Keratinocyte (primary cell): ENCODE results near the gene TAF4B. TPM values are rescaled to one million over a fixed set of nuclear protein-coding genes. Genes with fewer than 3 reads are reported as not detected.

Source experiments
- DNase-seq: peaks from one replicate; pipeline ENCODE4 v3.0.0-alpha.2; 2011; ENCODE audit warnings: low read depth, missing footprints, low spot score
- FAIRE-seq: peaks from 2 replicates; lab custom pipeline; 2011; peaks lifted over from hg19 to GRCh38; lab: Jason Lieb, UNC
- H2AFZ ChIP-seq: 2 replicates; pipeline ENCODE4 v1.6.0; 2012; ENCODE audit warnings: low read length, control low read depth, inconsistent platforms; ENCODE audit not compliant: control insufficient read depth
- H3K27ac ChIP-seq: 2 replicates; pipeline ENCODE4 v1.5.1; 2011; ENCODE audit warnings: low read length; ENCODE audit not compliant: control insufficient read depth, insufficient read depth
- H3K27me3 ChIP-seq: 3 replicates; pipeline ENCODE4 v1.6.0; 2011; ENCODE audit warnings: low read length; ENCODE audit not compliant: control insufficient read depth, insufficient read depth; ENCODE audit errors: extremely low read depth
- H3K36me3 ChIP-seq, 2 experiments: 2 replicates in 1 of 2; 3 replicates in 1 of 2; pipeline ENCODE4 v1.5.1; 2011; ENCODE audit warnings: low read length in 2 of 2, mild to moderate bottlenecking in 1 of 2; ENCODE audit not compliant: control insufficient read depth in 2 of 2, insufficient read depth in 2 of 2; ENCODE audit errors: extremely low read depth in 1 of 2
- H3K4me1 ChIP-seq: 3 replicates; pipeline ENCODE4 v1.5.1; 2011; ENCODE audit warnings: low read length; ENCODE audit not compliant: control insufficient read depth, insufficient read depth; ENCODE audit errors: extremely low read depth
- H3K4me2 ChIP-seq: 3 replicates; pipeline ENCODE4 v1.6.0; 2011; ENCODE audit warnings: low read depth, low read length; ENCODE audit not compliant: control insufficient read depth, insufficient read depth; ENCODE audit errors: extremely low read depth
- H3K4me3 ChIP-seq, 3 experiments: fragments of 200-600 bp in 1 of 3; sonication (generic) in 1 of 3; 2 replicates in 2 of 3; 3 replicates in 1 of 3; pipeline ENCODE4 v1.5.1; 2011 to 2016; ENCODE audit warnings: low read length in 3 of 3, mild to moderate bottlenecking in 3 of 3, control low read depth in 2 of 3, inconsistent platforms in 1 of 3, low read depth in 1 of 3, mixed read lengths in 1 of 3, mixed run types in 1 of 3, moderate library complexity in 1 of 3; ENCODE audit not compliant: control insufficient read depth in 2 of 3, insufficient read depth in 2 of 3; ENCODE audit errors: extremely low read depth in 1 of 3
- H3K79me2 ChIP-seq: 2 replicates; pipeline ENCODE4 v1.6.0; 2012; ENCODE audit warnings: low read length; ENCODE audit not compliant: control insufficient read depth, insufficient read depth
- H3K9ac ChIP-seq: 3 replicates; pipeline ENCODE4 v1.6.0; 2011; ENCODE audit warnings: low read length; ENCODE audit not compliant: control insufficient read depth, insufficient read depth; ENCODE audit errors: extremely low read depth
- H3K9me1 ChIP-seq: 3 replicates; pipeline ENCODE4 v1.6.0; 2011; ENCODE audit warnings: low read length; ENCODE audit not compliant: control insufficient read depth, insufficient read depth; ENCODE audit errors: extremely low read depth
- H3K9me3 ChIP-seq: 2 replicates; pipeline ENCODE4 v1.5.1; 2012; ENCODE audit warnings: low read depth, low read length; ENCODE audit not compliant: control insufficient read depth
- H4K20me1 ChIP-seq: 3 replicates; pipeline ENCODE4 v1.6.0; 2011; ENCODE audit warnings: low read length; ENCODE audit not compliant: control insufficient read depth, insufficient read depth; ENCODE audit errors: extremely low read depth
- EZH2 ChIP-seq: IDR thresholded peaks from one replicate; pipeline ENCODE4 v1.6.1; 2012; ENCODE audit warnings: inconsistent platforms, mild to moderate bottlenecking, low read length, moderate library complexity
- dilution Hi-C: fragments of 300-500 bp; cut with MboI; formaldehyde crosslinking; loops from one replicate; pipeline ENCODE4 v1.7.0; 2020; ENCODE audit warnings: low sequenced_read_pairs; ENCODE audit not compliant: extremely low pct_ligation_motif_present
- polyA plus RNA-seq, 5 experiments: library from polyadenylated mRNA; depleted of rRNA in 3 of 5; stranded (reverse) in 3 of 5; stranded (forward) in 1 of 5; unstranded in 1 of 5; fragments of >200 nt; gene quantifications; 1 replicate in 1 of 5; 2 replicates in 3 of 5; 3 replicates in 1 of 5; pipeline versions ENCODE4 v1.2.1 to v1.2.3, GENCODE V29; 2011 to 2012; ENCODE audit warnings: missing spikeins in 2 of 5, low read depth in 1 of 5, low replicate concordance in 1 of 5
- TF ChIP-seq, protein P1 (sequence below), 3 experiments: IDR thresholded peaks in 1 of 3; conservative IDR thresholded peaks in 1 of 3; optimal IDR thresholded peaks in 1 of 3; 2 replicates in 2 of 3; 3 replicates in 1 of 3; pipeline versions ENCODE3 to v1.5.1; 2011; ENCODE audit warnings: low read length in 3 of 3, mild to moderate bottlenecking in 3 of 3, moderate library complexity in 2 of 3, control low read depth in 1 of 3, inconsistent platforms in 1 of 3; ENCODE audit not compliant: insufficient read depth in 2 of 3; ENCODE audit errors: extremely low read depth in 1 of 3

The TAF4B gene
- polyA plus RNA-seq, 1 donor (not counting 4 experiments of a cell fraction or from before 2014, with no cell fraction given) = 5.9 TPM

DNA sequence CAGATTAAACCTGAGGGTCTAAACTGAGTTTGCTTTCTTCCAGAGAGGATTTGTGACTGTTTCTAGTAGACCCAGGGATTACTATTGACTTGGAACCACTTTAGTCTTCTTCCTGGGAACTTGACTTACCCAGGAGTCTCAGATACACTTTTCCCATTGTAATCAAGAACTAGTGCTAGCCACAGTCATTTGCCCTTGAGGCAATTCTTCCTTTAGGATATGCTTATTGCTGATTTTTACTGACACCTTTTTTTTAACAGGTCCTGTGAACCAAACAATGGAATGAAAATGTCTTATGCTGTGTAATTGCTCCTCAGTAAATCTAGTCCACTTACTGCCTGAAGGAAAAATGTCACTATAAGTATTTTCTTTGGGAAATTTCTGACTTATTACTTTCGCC lies 78.3 kb downstream of the TAF4B start:
- Histone ChIP-seq H2AFZ (no peak overlapping the region), H4K20me1 (no peaks in the 10 kb centered on the region), H3K4me2 (no peak overlapping the region), H3K9me1 (no peaks in the 10 kb centered on the region), H3K9ac (no peak overlapping the region), H3K9me3 (no peaks in the 10 kb centered on the region), H3K79me2 (no peaks in the 10 kb centered on the region), H3K27me3 (no peaks in the 10 kb centered on the region), H3K4me1 (peaks cover 7% of the 10 kb centered on the region), H3K36me3 (no peaks in the 10 kb centered on the region), H3K27ac (no peak overlapping the region), H3K4me3 (no peak overlapping the region)
- TF ChIP-seq EZH2 = no peak
- TF ChIP-seq, protein P1, sequence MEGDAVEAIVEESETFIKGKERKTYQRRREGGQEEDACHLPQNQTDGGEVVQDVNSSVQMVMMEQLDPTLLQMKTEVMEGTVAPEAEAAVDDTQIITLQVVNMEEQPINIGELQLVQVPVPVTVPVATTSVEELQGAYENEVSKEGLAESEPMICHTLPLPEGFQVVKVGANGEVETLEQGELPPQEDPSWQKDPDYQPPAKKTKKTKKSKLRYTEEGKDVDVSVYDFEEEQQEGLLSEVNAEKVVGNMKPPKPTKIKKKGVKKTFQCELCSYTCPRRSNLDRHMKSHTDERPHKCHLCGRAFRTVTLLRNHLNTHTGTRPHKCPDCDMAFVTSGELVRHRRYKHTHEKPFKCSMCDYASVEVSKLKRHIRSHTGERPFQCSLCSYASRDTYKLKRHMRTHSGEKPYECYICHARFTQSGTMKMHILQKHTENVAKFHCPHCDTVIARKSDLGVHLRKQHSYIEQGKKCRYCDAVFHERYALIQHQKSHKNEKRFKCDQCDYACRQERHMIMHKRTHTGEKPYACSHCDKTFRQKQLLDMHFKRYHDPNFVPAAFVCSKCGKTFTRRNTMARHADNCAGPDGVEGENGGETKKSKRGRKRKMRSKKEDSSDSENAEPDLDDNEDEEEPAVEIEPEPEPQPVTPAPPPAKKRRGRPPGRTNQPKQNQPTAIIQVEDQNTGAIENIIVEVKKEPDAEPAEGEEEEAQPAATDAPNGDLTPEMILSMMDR (optimal IDR thresholded peaks at IDR 0.05 in 1 of 3, IDR thresholded peaks at IDR 0.05 in 1 of 3, conservative IDR thresholded peaks at IDR 0.05 in 1 of 3; ENCODE audit: extremely low read depth in 1 of 3, insufficient read depth in 2 of 3, low read length in 3 of 3) = no peak
- FAIRE-seq = peak; percentile 13
- DNase-seq = no peak
- dilution Hi-C loops = no loop called here

DNA sequence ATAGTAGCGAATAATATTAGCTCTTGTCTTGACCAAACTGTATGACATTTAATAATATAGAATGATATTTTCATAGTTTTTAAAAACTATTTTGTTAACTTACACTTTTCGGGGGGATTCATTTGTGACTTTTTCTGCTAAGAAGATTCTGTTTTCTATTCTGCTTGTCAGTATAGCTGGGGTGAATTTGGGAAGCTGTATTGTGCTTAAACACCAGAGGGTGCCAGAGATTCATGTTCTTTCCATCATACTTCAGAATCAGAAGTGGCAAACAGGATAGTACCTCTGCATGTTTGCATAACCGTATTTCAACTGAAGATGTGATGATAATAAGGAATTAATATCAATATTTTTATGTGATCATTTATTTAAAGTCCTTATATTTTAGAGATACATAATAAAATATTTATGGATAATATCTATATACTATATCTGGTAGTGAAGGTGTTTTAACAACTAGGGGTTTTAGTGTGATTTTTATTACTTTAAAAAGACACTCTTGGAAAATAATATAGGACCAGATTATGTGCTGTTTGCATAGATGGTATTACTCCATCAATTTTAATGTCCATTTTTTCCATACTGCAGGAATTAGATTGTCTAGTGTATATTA lies 81.0 kb downstream of the TAF4B start:
- H3K9me1 ChIP-seq = no peaks in the 10 kb centered on the region
- H4K20me1 ChIP-seq = no peaks in the 10 kb centered on the region
- H3K36me3 ChIP-seq = no peaks in the 10 kb centered on the region
- H3K4me1 ChIP-seq = peaks cover 7% of the 10 kb centered on the region
- dilution Hi-C loops = no loop called here
- no peak overlapping the region for H3K9ac ChIP-seq
- peak; percentile 70 for FAIRE-seq
- no peak overlapping the region for H2AFZ ChIP-seq
- TF ChIP-seq EZH2 = no peak
- TF ChIP-seq, protein P1 (optimal IDR thresholded peaks at IDR 0.05 in 1 of 3, IDR thresholded peaks at IDR 0.05 in 1 of 3, conservative IDR thresholded peaks at IDR 0.05 in 1 of 3; ENCODE audit: extremely low read depth in 1 of 3, insufficient read depth in 2 of 3, low read length in 3 of 3) = peak; percentile 45 to 63 (median 56)
- no peaks in the 10 kb centered on the region for H3K27me3 ChIP-seq
- no peak overlapping the region for H3K27ac ChIP-seq
- H3K79me2 ChIP-seq = no peaks in the 10 kb centered on the region
- DNase-seq = no peak
- no peak overlapping the region for H3K4me2 ChIP-seq
- H3K9me3 ChIP-seq = no peaks in the 10 kb centered on the region
- no peak overlapping the region for H3K4me3 ChIP-seq
